ENCODE results near the gene BUB1.
"Not testable (repeated sequence)": the region's sequence is repeated elsewhere in the genome, so short reads cannot be mapped to it uniquely, and the experiment has no call there.

Gene BUB1

DNA sequence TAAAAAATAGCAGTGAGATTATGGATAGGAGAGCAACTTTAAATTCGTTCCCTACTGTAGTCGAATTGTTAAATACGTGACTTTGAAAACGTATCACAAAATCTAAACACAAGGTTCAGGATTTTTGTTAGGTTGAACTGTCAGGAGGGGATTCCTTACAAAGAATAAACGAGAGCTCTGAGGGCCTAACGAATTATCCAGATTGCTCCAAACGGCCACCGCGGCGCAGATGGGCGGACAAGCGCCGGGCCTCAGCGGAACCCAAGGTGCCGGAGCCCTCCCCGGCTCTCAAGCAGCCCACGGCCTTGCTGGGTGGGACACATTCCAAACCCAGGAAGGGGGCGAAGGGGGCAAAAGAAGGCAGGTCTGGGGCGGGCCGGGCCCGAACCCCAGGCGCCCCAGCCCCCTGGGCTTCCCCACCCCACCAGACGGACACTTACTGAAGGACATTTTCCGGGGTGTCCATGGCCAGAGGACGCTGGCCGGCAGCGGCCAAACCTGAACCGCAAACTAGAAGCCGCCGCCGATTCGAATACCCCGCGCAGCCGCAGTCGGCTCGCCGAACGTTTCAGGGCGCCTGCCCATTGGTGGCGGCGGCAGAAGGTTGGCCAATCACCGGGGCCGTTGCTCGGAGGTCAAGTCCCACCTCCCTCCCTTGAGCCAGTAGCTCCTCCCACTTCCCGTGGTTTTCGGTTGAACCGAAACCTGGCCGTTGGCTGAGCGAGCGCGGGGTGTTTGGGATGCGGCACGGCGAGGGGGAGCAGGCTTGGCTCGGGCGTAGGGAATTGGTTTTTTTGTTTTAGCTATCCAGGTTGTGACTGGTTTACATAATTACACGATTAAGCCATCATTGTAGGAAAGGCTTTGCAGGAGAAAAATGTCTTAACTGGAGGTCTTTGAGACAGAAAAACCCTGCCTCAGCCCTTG is at the start of gene BUB1:
Gene BUB1 (minus strand): TSS at position 534 of the 927 bp plus-strand sequence. CDS start 68 bp downstream, at position 466.
- DNase-seq: peak; percentile 93 to 94

DNA sequence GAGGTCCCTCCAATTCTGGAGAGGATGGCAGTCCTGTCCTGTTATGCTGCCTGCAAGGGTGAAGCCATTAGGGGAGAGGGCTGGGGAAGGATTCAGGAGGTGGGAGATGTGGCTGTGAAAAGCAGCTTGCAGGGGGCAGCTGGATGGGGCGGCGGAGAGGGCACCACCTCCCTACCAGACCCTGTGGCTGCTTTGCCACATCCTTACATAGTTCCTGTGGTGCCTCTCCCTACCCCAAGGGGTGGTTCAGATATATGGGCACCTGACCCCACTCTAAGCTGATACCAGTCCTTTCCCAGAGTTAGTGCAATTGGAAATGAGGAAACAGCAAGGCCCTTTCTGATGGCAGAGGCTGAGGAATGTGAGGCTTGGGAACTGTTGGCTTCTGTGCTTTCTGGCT is 48.4 kb upstream of the BUB1 start:
- DNase-seq: no peak

DNA sequence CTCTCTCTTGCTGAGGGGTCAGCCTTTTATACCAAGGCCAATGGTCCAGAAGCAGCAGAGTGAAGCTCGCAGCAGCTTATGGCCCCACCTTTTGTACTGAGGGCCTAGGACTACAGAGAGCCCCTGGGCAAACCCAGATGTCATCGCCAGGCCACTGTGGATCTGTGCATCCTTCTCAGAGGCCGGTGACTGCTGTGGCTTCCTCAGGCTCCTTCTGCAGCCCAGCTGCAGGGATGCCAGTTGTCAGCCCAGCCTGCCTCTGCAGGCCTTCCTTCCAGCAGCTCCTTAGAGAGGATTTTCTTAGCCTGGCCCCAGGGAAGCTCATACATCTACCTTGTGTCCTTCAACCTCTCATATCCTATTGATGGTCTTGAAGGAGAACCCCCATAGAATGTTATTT is 48.0 kb upstream of the BUB1 start:
- no peak for DNase-seq

DNA sequence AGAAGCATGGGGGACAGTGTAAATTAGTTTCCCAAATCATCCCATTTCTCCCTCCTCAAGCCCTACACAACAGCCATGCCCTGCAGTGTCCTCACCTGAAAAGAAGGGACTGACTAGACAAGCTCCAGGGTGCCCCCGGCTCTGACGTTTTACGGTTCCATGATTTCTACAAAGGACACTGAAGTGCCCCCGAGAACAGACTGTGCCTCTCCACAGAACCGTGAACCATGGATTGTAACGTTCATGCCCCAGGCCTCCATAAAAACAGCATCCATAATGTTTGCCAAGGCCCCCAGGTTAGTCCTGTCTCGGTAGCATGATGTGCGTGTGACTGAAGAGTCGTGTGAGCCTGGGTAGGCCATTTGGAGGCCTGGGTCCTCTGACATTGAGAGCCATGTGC is 47.5 kb upstream of the BUB1 start:
- DNase-seq: no peak

DNA sequence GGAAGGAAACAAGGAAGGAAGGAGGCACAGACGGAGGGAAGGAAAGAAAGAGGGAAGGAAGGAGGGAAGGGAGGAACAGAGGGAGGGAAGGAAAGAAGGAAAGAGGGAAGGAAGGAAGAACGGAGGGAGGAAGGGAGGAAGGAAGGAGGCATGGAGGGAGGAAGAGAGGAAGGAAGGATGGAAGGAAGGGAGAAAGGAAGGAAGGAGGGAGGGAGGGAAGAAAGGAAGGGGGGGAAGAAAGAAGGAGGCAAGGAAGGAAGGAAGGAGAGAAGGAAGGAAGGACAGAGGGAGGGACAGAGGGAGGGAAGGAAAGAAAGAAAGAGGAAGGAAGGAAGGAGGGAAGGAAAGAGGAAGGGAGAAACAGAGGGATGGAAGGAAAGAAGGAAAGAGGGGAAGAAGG is 47.0 kb upstream of the BUB1 start:
- DNase-seq: no peak

DNA sequence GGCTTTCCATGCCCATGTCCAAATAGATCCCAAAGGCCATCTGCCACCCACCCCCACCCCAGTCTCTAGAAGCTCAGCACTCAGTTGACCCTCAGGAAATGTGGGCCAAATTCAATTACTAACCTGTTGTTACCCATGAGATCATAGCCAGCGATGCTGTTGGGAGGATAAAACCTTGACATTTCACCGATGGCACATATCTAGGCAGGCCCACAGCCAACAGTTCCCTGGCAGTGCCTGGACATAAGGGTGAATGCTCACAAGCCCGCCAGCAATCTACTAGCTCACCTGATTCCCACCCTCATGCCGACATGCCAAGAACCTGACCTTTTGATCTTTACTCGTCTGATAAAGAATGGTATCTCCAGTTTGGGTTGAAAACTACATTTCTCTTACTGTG is 42.7 kb upstream of the BUB1 start:
- DNase-seq: no peak

DNA sequence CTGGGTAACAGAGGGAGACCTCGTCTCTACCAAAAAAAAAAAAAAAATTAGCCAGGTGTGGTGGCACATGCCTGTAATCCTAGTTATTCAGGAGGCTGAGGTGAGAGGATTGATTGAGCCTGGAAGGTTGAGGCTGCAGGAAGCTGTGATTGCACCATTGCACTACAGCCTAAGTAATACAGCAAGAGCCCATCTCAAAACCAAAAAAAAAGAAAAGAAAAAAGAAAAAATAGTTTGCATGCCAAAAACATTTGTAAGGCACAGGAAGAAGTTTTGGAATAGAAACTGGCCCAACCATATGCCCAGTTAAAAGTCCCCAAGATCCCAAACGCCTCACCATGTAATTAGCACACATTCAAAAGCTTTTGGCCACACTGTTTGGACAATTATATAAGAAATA is 41.1 kb upstream of the BUB1 start:
- no peak for DNase-seq

DNA sequence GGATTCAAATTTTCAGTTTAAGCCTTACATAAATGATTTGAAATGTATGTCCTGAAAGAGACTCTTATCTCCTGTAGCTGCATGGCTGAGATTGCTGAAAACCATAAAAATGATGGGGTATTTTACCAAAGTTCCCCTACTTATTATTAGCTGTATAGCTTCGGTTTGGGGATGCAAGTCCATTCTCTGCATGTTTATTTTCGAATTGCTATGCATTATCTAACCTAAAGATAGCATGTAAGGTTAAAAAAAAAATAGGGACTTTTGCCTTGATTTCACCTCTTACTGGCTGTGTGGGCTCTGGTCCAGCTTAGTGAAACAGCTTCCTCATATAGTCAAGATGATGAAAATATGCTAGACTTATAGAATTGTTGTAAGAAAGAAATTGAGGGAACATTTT is 40.5 kb upstream of the BUB1 start:
- no peak for DNase-seq

DNA sequence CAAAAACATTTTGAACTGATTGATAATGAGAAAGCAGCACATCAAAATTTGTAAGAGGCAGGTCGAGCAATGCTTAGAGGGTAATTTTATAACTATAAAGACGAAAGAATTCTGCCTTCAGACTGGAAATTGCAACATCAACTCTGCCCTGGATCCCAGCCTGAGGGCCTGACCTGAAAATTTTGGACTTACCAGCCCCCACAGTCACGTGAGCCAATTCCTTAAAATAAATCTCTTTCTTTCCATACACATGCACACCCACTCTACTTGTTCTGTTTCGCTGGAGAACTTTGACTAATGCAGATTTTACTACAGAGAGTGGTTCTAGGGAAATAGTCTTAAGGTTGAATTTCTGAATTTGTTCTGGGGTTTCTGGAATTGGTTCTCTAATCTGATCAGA is 39.9 kb upstream of the BUB1 start:
- no peak for DNase-seq

DNA sequence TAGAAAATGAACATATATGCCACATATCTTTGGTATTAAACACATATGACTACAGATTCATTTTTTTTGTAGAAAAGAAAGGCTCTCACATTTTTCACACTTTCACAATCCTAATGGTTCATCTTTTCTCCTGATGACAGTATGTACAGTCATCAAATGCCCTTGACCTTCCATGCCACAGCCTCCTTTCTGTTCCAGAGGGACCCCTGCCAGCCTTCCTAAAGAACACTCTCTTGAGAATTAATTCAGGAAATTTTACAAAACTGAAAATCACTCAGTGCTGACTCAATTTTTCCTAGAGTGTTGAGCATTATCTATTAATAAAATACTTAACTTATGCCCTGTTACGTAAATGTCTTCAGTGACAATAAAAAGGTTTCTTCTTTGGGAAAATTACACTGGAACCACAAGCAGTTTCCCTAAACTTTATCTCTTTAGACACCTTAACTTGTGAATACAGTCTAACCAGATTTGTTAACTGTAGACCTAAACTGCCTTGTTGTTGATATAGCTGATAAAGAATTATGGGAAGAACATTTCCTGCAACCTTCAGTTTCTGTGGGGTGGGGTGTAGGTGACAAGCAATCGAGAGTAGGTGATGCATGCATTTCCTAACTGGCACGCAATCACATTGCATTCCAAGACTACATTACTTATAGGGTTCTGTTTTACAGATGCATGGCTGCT is 39.2 kb upstream of the BUB1 start:
- no peak for DNase-seq

DNA sequence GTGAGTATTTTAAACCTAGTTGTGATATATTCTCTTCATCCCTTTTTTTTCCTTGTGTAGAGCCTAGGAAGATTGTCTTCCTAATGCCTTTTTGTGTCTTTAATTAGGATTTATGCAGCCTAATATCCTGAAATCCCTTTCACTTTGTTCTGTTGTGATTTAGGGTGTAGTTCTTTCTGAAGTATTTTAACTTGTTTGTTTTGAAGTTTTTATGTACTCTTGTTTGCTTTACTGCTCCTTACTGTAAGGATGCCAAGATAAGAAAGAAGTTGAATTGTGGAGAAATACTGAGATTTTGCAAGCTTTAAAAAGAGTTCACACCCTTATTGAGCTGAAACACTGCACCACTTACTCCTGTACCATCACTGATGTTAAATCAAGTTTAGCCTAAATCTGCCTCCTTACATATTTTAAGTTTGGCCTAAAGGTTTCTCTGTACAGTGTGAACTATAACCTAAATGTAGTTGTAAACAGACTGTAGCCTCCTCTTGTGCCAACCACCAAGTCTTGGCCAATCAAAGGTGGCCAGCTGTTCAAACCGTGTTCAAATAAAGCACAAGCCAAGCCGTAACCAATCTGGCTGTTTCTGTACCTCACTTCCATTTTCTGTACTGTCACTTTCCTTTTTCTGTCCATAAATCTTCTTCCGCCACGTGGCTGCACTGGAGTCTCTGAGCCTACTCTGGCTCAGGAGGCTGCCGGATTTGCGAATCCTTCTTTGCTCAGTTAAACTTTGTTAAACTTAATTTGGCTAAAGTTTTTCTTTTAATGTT is 36.8 kb upstream of the BUB1 start:
- no peak for DNase-seq

DNA sequence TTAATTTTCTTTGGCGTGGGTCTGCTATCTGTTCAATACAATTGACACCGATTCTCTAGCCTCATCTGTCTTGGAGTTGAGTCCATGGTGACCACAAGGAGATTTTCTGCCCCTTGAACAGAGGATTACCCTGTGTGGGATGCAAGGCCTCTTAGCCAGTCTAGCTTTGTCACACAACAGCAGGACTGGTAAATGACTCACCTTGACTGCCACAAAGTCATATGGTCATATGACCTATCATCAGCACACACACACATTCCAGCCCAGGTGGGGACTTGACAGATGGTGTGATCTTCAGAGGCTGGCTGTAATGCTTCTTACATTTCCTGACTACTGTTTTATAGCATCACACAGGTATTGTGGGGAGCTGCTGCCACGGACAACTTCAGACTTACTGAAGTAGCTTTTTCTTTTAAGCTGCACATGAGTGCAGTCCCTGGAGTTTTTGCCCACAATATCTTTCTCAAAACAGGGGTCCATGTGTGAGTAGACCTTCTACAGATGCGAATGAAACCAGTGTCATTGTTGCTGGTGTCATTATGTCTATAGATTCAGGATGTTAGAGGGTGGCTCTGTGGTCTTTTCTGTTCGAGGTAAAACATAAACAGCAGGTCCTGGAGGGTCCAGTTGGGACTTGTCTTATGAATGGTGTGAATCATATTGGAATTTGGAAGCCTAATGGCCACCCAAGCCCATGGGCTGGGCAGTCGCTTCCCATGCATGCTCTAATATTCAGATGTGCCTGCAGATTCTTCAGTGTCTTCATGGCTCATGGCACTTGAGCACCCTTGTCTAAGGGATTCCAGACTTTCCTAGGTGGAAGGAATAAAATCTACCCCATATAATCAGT is 35.9 kb upstream of the BUB1 start:
- no peak for DNase-seq

DNA sequence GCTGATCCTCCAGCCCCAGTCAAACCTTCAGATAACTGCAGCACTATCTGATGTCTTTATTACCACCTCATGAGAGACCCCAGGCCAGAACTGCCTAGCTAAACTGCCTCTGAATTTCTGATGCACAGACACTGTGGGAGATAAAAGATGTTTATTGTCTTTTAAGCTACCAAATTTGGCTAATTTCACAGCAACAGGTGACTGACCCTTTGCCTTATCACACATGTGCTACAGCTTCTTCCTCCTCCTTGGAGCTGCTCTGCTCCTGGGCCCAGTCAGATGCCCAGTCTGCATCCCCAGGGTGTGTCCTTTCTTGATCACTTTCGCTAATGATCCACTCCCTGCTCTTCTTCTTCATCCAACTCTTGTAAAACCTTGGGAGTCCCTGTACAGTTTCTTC is 34.9 kb upstream of the BUB1 start:
- no peak for DNase-seq

DNA sequence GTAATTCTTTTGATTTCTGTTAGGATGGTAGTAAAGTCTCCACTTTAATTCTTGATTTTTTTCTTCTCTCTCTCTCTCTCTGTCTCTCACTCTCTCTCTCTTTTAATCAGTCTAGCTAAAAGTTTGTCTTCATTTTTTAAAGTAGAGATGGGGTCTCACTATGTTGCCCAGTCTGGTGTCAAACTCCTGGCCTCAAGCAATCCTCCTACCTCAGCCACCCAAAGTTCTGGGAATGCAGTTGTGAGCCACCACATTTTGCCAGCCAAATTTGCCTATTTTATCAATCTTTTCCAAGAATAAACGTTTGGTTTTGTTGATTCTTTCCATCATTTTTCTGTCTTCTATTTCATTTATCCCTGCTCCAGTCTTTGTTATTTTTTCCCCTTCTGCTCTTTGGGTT is 30.6 kb upstream of the BUB1 start:
- no peak for DNase-seq

DNA sequence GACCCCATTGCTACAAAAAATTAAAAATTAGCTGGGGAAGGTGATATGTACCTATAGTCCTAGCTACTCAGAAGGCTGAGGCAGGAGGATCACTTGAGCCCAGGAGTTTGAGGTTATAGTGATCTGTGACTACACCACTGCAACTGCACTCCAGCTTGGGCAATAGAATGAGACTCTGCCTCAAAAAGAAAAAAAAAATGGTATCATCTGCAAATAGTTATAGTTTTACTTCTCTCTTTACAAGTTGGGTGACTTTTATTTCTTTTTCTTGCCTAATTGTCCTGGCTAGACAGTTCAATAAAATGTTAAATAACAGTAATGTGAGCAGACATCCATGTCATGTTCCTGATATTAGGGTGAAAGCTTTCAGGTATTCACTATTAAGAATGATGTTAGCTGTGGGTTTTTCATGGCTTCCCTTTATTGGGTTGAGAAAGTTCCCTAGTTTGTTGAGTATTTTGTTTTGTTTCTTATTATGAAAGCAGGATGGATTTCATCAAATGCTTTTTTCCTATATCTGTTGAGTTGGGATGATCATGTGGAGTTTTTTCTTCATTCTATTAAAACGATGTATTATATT is 29.6 kb upstream of the BUB1 start:
- no peak for DNase-seq

DNA sequence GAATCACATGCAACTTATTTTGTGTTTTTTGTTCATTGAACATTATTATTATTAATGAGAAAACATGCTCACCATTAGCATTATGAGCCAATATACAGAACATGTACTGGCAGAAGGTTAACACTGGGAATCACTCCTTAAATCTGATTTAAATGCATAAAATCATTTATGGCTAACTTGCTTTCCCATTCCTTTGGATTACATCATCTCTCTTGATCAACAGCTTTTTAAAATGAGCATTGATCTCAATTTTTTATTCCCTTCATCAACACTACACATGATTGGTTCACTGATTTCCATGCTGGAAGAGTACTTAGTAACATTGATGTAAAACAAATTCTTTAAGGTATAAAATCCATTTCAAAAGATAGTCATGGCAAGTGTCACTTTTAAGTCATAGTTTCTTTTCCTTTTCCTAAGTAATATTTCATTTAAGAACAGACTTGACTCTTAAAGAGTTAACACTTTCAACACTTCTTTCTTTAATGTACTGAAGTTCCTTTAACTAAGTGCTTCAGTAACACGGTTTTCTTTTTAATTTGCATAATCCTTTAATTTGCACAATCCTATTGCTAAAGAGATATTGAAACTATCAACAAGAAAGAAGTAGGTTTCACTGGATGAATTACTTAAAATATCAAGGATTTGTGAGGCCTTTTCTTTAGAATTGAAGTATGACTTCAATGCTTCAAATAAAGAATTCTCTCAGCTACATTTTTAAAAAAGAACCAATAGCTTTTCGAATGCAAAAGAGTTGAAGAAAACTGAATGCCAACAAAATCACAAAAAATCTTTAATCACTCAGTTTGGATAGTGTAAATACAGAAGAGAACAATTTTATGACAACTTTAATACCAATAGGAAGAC is 24.9 kb upstream of the BUB1 start:
- no peak for DNase-seq

DNA sequence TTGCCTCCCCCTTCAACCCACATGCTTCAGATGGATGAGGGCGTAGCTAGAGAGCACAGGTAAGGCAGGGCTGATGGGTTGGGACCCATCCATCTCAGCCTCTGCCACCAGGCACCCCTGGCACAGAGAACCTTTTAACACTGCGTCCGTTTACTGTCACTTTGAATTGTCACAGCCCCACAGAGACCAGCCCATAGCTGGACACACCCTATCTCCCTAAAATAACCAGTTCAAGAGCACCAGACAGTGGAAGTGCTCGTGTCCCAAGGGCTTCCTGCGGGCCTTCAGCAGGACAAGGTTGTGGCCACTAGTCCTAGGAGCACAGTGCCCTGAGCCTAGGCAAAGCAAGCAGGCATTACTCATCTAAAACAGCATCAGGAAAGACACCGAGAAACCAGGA is 20.4 kb upstream of the BUB1 start:
- DNase-seq: not testable (repeated sequence)

DNA sequence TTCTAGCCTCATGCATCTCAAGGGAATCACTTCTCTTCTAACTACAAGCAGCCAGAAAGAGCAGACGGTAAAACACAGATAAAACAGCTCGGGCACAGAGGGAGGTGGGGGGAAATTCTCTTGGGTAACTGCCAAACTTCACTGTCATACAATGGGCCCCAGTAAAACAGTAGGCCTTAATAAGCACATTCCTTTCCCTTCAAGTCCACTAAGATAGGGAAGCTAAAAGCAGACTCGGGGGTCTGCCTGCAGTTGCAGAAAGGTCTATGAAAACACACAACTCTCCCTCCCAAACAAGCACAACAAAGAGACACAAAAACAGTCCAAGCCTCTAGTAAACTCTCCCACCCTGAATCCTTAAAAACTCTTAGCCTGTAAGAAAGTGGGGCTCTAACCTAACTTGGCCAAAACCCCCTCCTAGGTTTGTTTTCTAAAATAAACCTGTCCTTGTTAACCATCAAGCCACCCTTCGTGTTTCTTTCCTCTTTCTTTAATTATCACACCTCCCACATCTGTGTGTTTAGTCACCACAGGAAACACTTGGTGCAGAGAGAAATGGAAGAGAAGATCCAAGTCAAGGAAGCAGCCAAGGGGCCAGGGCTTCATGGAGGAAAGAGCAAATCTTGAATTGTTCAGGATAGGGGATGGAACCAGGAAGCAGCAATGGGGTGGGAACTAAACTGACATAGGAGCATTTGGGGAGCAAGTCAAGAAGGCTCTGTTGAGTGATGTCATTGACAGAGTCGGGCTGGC is 17.5 kb upstream of the BUB1 start:
- not testable (repeated sequence) for DNase-seq

DNA sequence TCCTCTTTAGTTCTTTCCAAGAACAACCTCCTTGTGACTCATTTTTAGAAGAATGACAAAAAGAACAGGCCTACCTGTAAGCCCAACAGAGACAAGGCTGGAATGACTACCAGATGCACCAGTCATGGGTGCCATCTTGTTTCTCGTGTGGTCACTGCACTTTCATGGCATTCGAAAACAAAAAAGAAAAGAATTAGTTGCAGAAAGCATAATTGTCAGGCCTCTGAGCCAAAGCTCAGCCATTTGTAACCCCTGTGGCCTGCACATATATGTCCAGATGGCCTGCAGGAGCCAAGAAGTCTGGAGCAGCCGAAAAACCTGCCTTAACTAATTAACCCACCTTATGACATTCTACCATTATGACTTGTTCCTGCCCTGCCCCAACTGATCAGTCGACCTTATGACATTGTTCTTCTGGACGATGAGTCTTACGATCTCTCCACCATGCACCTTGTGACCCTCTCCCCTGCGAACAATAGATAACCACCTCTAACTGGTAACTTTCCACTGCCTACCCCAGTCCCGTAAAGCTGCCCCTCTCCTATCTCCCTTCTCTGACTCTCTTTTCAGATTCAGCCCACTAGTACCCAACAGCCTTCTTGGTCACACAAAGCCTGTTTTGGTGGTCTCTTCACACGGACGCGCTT is 13.9 kb upstream of the BUB1 start:
- no peak for DNase-seq

Measured in NCI-H1930 (cell line).